Measurements from ENCODE around the gene PNMA5.
A peak's percentile ranks its signal among the peaks of the same experiment; 100 is the strongest.

The PNMA5 gene

GRCh38 chrX:152958047-152958446 lies 35.9 kb downstream of the PNMA5 start:
- H3K27ac ChIP-seq (replicated peaks): peak overlapping the region; percentile 85
- H3K27me3 ChIP-seq (ENCODE audit: insufficient read depth, poor library complexity, severe bottlenecking): no peaks in the 10 kb centered on the region
- DNase-seq (ENCODE audit: low read depth in 1 of 2, low spot score in 1 of 2): peak; percentile 39 to 60
- peak overlapping the region; percentile 34; the same call in 1 of the 2 replicates for H3K4me3 ChIP-seq (replicated peaks; ENCODE audit: insufficient read depth, low read length)
- TF ChIP-seq POLR2AphosphoS5 (IDR thresholded peaks at IDR 0.05; ENCODE audit: low read depth): no peak; the same call in 1 of the 2 replicates
- peak; percentile 26; the same call in 1 of the 2 replicates for TF ChIP-seq SPI1 (IDR thresholded peaks at IDR 0.05; ENCODE audit: borderline replicate concordance, low read depth)

GRCh38 chrX:152950786-152951185 lies 43.1 kb downstream of the PNMA5 start:
- no peak for DNase-seq (ENCODE audit: low read depth in 1 of 2, low spot score in 1 of 2)
- Histone ChIP-seq H3K4me3 (replicated peaks; ENCODE audit: insufficient read depth, low read length) (no peak overlapping the region), H3K27ac (replicated peaks) (no peak overlapping the region), H3K27me3 (ENCODE audit: insufficient read depth, poor library complexity, severe bottlenecking) (no peaks in the 10 kb centered on the region)
- no peak for TF ChIP-seq POLR2AphosphoS5 (IDR thresholded peaks at IDR 0.05; ENCODE audit: low read depth)
- no peak for TF ChIP-seq CTCF (IDR thresholded peaks at IDR 0.05; ENCODE audit: insufficient read depth, low read length)
- TF ChIP-seq SPI1 (IDR thresholded peaks at IDR 0.05; ENCODE audit: borderline replicate concordance, low read depth): no peak
- TF ChIP-seq REST (IDR thresholded peaks at IDR 0.05; ENCODE audit: insufficient replicate concordance, low read depth): no peak
- no peak for TF ChIP-seq GABPA (IDR thresholded peaks at IDR 0.05; ENCODE audit: low read depth)

- TF ChIP-seq REST (IDR thresholded peaks at IDR 0.05; ENCODE audit: insufficient replicate concordance, low read depth) (no peak), CTCF (IDR thresholded peaks at IDR 0.05; ENCODE audit: insufficient read depth, low read length) (no peak), GABPA (IDR thresholded peaks at IDR 0.05; ENCODE audit: low read depth) (no peak), POLR2AphosphoS5 (IDR thresholded peaks at IDR 0.05; ENCODE audit: low read depth) (no peak), SPI1 (IDR thresholded peaks at IDR 0.05; ENCODE audit: borderline replicate concordance, low read depth) (no peak)
- Histone ChIP-seq H3K27ac (replicated peaks) (no peak overlapping the region), H3K27me3 (ENCODE audit: insufficient read depth, poor library complexity, severe bottlenecking) (no peaks in the 10 kb centered on the region), H3K4me3 (replicated peaks; ENCODE audit: insufficient read depth, low read length) (no peak overlapping the region)
- no peak for DNase-seq (ENCODE audit: low read depth in 1 of 2, low spot score in 1 of 2)
Observed at GRCh38 chrX:152949114-152949513, 44.8 kb downstream of the PNMA5 start.

GRCh38 chrX:152946681-152947080 lies 47.2 kb downstream of the PNMA5 start:
- DNase-seq (ENCODE audit: low read depth in 1 of 2, low spot score in 1 of 2): no peak
- TF ChIP-seq SPI1 (IDR thresholded peaks at IDR 0.05; ENCODE audit: borderline replicate concordance, low read depth) (no peak), GABPA (IDR thresholded peaks at IDR 0.05; ENCODE audit: low read depth) (no peak), CTCF (IDR thresholded peaks at IDR 0.05; ENCODE audit: insufficient read depth, low read length) (no peak), REST (IDR thresholded peaks at IDR 0.05; ENCODE audit: insufficient replicate concordance, low read depth) (no peak), POLR2AphosphoS5 (IDR thresholded peaks at IDR 0.05; ENCODE audit: low read depth) (no peak)
- no peak overlapping the region for H3K4me3 ChIP-seq (replicated peaks; ENCODE audit: insufficient read depth, low read length)
- H3K27me3 ChIP-seq (ENCODE audit: insufficient read depth, poor library complexity, severe bottlenecking): no peaks in the 10 kb centered on the region
- H3K27ac ChIP-seq (replicated peaks): no peak overlapping the region

All from HL-60 (cell line).